Measurements from ENCODE around the gene CCNI2. TPM values are rescaled to one million over a fixed set of nuclear protein-coding genes. Genes with fewer than 3 reads are reported as not detected.
A peak's percentile ranks its signal among the peaks of the same experiment; 100 is the strongest.

The CCNI2 gene
- total RNA-seq, 1 donor from 2014 or later: under 0.01 TPM

GRCh38 chr5:132764671-132765238, 17.5 kb downstream of the CCNI2 start:
- DNase-seq (ENCODE audit: low read depth in 2 of 2): no peak

- DNase-seq (ENCODE audit: low read depth in 2 of 2): no peak
These were observed 18.2 kb downstream of the CCNI2 start for GRCh38 chr5:132765311-132766019.

- no peak for DNase-seq (ENCODE audit: low read depth in 2 of 2)
These were observed 19.0 kb downstream of the CCNI2 start for GRCh38 chr5:132766020-132766805.

- DNase-seq (ENCODE audit: low read depth in 2 of 2): no peak
These were observed 19.5 kb downstream of the CCNI2 start for GRCh38 chr5:132766806-132767055.

- DNase-seq (ENCODE audit: low read depth in 2 of 2): no peak
These were observed 19.9 kb downstream of the CCNI2 start for GRCh38 chr5:132767150-132767549.

- DNase-seq (ENCODE audit: low read depth in 2 of 2): no peak
These were observed 21.3 kb downstream of the CCNI2 start for GRCh38 chr5:132768485-132768868.

- peak in 1 of 2 donors; percentile 71 for DNase-seq (ENCODE audit: low read depth in 2 of 2)
These were observed 23.4 kb downstream of the CCNI2 start for GRCh38 chr5:132770476-132771159.

GRCh38 chr5:132771503-132771998, 24.3 kb downstream of the CCNI2 start:
- peak; percentile 15 to 56 for DNase-seq (ENCODE audit: low read depth in 2 of 2)

- no peak for DNase-seq (ENCODE audit: low read depth in 2 of 2)
These were observed 25.3 kb downstream of the CCNI2 start for GRCh38 chr5:132772291-132773070.

GRCh38 chr5:132773114-132773513, 25.9 kb downstream of the CCNI2 start:
- no peak for DNase-seq (ENCODE audit: low read depth in 2 of 2)

- DNase-seq (ENCODE audit: low read depth in 2 of 2): no peak
These were observed 26.6 kb downstream of the CCNI2 start for GRCh38 chr5:132773601-132774355.

- no peak for DNase-seq (ENCODE audit: low read depth in 2 of 2)
These were observed 27.2 kb downstream of the CCNI2 start for GRCh38 chr5:132774406-132774805.

GRCh38 chr5:132774896-132775295, 27.7 kb downstream of the CCNI2 start:
- no peak for DNase-seq (ENCODE audit: low read depth in 2 of 2)

- DNase-seq (ENCODE audit: low read depth in 2 of 2): no peak
These were observed 28.3 kb downstream of the CCNI2 start for GRCh38 chr5:132775476-132775961.

- peak in 1 of 2 donors; percentile 32 for DNase-seq (ENCODE audit: low read depth in 2 of 2)
These were observed 29.1 kb downstream of the CCNI2 start for GRCh38 chr5:132776131-132776937.

GRCh38 chr5:132776938-132777208, 29.6 kb downstream of the CCNI2 start:
- DNase-seq (ENCODE audit: low read depth in 2 of 2): no peak

- DNase-seq (ENCODE audit: low read depth in 2 of 2): peak in 1 of 2 donors; percentile 52
These were observed 30.2 kb downstream of the CCNI2 start, which contains the start of gene SEPTIN8 for GRCh38 chr5:132777209-132778069. Gene SEPTIN8, minus strand, starts transcription at chr5:132777239. Its CDS starts 102 bp downstream, at chr5:132777137.

- no peak for DNase-seq (ENCODE audit: low read depth in 2 of 2)
These were observed 30.9 kb downstream of the CCNI2 start for GRCh38 chr5:132778129-132778528.

- DNase-seq (ENCODE audit: low read depth in 2 of 2): no peak
These were observed 31.6 kb downstream of the CCNI2 start for GRCh38 chr5:132778856-132779255.

Measured in dermis microvascular lymphatic vessel endothelial cell (primary cell).